GM12873 (cell line): ENCODE results near the gene ATG3.

Source experiments
- CTCF ChIP-seq: IDR thresholded peaks from 2 replicates; pipeline ENCODE4 v1.5.1; 2012; ENCODE audit warnings: low read depth, mild to moderate bottlenecking, moderate library complexity, low read length, control low read depth; ENCODE audit not compliant: insufficient read depth; ENCODE audit errors: missing control alignments

ATG3 gene

DNA sequence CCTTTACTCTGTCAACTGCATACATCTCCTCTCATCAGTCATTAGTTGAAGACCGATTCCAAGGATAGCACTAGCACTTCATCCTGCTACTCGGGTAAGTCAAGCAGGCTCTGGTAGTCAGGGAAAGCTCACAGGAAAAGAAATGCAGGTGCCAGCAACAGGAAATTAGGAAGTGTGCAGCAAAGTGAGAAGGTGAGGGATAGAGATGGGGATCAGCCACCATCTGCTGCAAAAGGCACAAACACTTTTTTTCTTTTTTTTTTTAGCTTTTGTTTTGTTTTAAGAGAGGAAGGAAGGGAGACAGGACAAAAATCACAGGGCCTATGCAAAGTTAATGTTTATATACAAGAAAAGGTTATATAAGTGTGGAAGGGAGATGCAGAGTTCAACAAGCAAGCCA is 53.5 kb downstream of the ATG3 start:
- TF ChIP-seq CTCF, result no peak

GRCh38 chr3:112505907-112506306 is 55.9 kb downstream of the ATG3 start:
- TF ChIP-seq CTCF, result no peak

DNA sequence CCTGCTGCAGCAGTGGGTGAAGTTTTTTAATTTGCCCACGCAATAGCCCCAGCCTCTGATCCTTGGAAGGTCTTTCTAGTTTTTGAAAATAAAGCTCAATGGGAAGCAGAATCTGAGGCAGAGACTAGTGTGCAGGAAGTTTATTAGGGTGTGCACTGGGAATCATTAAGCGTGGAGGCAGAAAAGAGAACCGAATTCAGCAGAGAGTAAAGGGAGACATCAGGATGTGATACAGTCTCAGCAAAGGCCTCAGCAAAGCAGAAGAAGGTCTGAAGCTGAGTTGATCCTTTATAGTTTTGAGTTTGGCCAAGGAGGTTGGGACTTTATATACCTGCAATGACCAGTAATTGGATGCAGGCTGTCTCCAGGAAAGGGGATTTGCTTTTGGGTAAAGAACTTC is 57.6 kb downstream of the ATG3 start:
- TF ChIP-seq CTCF, result no peak

DNA sequence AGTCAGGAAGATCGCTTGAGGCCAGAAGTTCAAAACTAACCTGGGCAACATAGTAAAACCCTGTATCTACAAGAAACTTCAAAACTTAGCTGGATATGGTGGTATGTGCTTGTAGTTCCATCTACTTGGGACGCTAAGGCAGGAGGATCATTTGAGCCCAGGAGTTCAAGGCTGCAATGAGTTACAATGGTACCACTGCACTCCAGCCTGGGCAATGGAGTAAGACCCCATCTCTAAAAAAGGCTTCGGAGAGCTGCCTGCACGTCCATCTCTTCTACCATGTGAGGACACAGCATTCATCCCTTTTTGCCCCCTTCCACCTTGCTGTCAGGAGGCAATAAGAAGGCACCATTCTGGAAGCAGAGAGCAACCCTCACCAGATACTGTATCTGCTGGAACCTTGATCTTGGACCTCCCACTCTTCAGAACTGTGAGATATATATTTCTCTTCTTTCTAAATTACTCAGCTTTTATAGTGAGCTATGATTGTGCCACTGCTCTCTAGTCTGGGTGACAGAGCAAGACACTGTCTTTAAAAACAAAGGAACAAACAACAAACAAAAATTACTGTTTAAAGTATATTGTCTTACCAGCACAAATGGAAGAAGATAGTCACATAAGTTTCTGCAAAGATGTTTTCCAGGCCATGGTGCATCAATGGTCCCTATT is 58.3 kb downstream of the ATG3 start:
- TF ChIP-seq CTCF, result no peak

- no peak for TF ChIP-seq CTCF
These were observed 61.1 kb downstream of the ATG3 start for GRCh38 chr3:112500621-112501020.

DNA sequence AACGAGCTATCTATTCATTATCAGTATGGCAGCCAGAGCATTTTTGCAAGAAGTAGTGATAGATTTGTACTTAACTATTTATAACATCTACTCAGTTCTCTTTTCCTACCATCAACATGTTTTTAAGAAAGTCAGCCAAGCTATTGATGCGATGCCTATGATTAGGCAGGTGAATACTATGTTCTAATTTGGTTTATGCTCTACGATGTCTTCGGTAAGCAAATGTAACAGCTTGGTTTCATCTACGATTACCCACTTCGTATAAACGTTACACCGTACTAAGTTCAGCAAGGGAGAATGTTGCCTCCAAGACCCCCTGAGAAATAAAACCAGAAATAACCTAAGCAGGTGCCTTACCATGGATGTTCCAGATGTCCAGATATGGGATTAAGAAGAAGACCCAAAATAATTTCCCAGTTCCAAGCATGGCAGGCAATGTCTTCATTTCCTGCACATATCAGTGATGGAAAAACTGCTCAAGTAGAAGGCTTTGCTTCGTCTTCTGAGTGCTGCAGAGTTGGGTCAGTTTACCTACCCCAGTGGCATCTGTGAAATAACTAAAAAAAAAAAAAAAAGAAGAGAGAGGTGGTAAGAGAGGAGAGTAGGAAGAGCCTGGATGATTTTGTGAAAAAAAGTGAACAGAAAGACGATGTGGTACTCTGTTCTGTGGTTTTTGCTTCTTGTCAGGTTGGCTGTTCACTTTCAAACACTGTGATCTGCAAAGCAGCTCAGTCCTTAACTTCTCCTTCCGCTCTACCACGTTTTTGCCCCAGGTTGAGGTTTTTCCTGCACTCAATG is 62.6 kb downstream of the ATG3 start, which contains the start of gene BTLA:
BTLA (minus strand) TSS at position 559 of the 798 bp plus-strand sequence; CDS start at position 445, 114 bp downstream.
- TF ChIP-seq CTCF, result no peak

- no peak for TF ChIP-seq CTCF
These were observed 63.7 kb downstream of the ATG3 start for GRCh38 chr3:112497897-112498548.
